Smooth muscle cell of the brain vasculature (primary cell): ENCODE results near the gene DOCK4.
"Not testable (repeated sequence)": the region's sequence is repeated elsewhere in the genome, so short reads cannot be mapped to it uniquely, and the experiment has no call there.

Experiments used
- DNase-seq: peaks from one replicate; pipeline ENCODE4 v3.0.0-alpha.2; 2012; ENCODE audit warnings: low read depth, low spot score

The DOCK4 gene

DNA sequence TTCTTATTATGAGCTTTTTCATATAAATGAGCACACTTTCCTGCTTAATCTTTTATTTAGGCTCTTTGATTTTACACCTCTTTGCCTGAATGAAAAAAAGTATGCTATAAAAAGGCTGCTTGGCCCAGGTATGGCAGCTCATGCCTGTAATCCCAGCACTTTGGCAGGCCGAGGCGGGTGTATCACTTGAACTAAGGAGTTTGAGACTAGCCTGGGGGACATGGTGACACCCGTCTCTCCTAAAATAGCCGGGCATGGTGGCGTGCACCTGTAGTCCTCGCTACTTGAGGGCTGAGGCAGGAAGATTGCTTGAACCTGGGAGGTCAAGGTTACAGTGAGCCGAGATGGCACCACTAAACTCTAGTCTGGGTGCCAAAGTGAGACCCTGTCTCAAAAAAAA lies 72.9 kb downstream of the DOCK4 start:
- DNase-seq, result no peak

GRCh38 chr7:112132051-112132694 lies 74.0 kb downstream of the DOCK4 start:
- DNase-seq, result no peak

DNA sequence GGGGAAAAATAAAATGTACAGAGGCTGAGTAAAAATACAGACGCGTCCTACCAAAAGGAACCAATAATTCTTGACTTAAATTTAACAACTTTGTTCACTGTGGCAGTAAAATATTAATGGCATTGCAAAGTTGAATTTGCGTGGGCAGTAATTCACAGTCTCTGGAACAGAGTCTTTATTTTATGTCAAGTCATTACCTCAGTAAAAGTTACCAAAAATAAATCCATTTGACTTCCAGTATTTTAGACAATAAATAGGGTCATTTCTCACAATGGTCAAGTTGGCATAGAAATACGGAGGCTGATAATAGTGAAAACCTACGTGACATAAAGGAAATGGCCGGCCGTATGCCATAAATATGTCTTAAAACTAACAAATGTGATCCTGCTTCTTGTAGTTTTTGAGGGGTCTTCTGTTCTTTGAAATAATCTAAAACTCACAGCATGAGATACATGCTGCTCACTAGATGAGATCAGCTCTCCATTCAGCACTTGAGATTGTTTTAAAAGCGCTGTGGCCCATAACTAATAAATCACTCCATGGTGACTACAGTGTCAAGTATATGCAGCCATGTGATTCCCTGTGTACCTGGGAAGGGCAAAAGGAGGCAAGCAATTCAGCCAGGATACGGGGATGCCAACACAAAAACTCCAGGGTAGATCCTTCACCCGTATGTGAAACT lies 75.3 kb downstream of the DOCK4 start:
- no peak for DNase-seq

DNA sequence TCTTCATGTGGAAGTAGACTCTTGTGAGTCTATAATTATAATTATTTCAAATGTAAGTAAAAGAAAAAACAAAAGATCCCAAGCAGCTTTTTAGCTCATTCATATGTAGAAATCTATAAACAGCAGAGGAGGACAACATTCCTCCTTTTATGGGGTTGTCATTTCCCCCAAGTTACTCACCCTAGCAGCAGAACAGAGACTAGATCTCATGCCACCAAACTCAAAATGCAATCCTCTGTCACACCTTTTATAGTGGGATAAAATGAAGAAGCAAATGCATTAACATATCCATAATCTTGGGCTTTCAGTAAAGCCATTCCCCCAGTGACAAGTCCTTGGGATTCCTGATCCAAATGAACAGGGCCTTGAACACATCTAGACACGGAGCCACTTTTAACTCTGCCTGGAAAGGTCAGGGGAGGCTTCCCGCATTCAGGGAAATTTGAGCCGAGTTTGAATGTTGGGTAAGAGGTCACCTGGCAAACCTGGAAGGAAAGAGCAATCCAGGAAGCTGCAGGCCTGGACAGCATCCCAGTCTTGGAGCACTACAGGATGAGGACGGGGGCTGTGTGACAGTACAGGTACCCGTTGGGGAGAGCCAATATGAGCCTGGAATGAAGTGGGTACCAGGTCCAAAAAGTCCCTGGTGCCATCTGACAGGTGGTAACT lies 76.4 kb downstream of the DOCK4 start:
- no peak for DNase-seq

GRCh38 chr7:112128461-112129425 lies 77.5 kb downstream of the DOCK4 start:
- not testable (repeated sequence) for DNase-seq

DNA sequence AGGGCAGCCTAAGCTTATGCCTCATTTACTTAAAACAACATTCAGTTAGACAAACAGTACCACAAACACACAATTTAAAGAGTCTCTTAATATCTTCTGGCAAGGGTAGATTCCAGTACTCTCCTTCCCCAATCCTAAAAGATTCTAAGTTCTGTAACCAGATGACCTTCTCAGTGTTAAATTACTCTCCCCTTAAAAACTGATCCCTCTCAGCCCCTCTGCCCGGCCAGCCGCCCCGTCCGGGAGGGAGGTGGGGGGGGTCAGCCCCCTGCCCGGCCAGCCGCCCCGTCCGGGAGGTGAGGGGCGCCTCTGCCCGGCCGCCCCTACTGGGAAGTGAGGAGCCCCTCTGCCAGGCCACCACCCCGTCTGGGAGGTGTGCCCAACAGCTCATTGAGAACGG lies 78.2 kb downstream of the DOCK4 start:
- DNase-seq, result not testable (repeated sequence)

GRCh38 chr7:112125250-112125649 lies 80.9 kb downstream of the DOCK4 start:
- DNase-seq, result no peak

DNA sequence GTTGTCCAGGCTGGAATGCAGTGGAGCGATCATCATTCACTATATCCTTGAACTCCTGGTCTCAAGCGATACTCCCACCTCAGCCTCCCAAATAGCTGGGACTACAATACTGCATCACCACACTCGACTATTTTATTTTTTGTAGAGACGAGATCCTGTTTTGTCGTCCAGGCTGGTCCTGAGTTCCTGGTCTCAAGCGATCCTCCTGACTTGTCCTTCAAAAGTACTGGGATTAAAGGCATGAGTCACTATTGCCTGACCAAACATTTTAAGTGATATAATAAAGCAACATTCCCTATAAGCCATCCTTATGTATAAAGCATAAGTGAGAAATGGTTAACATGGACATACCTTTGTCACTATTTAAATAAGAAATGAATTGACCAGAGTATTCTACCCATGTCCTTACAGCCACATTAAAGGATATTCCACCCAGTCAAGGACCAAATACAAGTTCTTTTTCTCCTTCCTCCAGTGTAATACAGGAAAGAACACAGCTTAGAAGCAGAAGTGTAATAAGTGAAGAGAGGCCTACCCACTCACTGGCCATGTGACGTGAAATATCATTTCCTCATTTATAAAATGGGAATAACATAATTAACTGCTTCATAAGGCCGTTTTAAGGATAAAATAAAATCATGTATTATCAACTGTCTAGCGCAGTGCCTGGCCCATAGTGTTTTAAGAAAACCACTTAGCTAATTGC lies 82.0 kb downstream of the DOCK4 start:
- DNase-seq, result no peak

DNA sequence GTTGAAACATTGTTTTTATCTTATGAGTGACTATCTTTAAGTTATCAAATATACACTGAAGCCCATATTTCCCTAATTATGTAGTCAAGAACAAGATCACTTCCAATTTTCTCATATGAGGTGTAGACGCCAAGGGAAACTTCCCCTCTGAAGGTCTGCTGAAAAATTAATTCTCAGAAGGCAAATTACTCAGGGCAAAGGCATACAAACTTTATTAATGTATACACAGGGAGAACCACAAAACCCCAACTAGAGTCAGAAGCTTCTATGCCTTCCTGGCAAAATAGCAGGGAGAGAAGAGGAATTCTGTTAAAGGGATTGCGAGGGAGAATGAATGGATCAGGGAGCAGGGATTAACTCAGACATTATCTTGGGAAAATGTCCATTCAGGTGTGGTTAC lies 83.4 kb downstream of the DOCK4 start:
- DNase-seq, result no peak

DNA sequence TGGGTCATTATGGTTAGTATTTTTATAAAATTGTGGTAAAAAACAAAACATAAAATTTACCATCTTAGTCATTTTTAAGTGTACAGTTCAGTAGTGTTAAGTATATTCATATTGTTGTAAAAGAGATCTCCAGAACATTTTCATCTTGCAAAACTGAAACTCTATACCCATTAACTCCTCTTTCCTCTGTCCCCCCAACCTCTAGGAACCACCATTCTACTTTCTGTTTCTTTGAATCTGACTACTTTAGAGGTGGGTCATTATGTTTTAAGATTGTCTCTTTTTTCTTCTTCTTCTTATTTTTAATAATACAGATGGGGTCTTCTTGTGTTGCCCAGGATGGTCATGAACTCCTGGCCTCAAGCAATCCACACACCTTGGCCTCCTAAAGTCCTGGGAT lies 84.1 kb downstream of the DOCK4 start:
- DNase-seq, result no peak

- no peak for DNase-seq
These were observed 84.9 kb downstream of the DOCK4 start for GRCh38 chr7:112121318-112121717.

DNA sequence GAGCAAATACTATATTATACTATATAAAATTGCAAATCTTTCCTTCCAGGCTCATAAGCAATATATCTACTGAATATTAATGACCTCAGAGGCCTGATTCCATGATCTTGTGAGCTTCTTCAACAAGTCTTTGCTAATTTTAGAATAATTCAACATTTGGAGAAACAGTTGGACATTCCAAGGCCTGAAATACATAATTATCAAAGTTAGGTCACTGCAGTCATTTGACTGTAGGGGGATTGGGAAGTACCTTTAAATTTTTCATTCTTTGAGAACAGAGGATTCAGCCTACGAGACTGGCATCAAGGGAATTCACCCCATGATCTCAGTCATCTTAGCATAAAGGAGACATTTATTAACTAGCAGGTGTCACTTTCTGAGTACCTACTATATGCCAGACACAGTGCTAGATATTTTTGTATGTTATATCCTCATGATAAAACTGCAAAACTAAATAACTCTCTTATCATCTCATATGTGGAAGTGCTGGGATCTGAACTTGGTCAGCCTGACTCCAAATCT lies 85.4 kb downstream of the DOCK4 start:
- no peak for DNase-seq

- DNase-seq, result no peak
These were observed 87.3 kb downstream of the DOCK4 start for GRCh38 chr7:112118581-112119566.

GRCh38 chr7:112116894-112117293 lies 89.3 kb downstream of the DOCK4 start:
- DNase-seq, result no peak

DNA sequence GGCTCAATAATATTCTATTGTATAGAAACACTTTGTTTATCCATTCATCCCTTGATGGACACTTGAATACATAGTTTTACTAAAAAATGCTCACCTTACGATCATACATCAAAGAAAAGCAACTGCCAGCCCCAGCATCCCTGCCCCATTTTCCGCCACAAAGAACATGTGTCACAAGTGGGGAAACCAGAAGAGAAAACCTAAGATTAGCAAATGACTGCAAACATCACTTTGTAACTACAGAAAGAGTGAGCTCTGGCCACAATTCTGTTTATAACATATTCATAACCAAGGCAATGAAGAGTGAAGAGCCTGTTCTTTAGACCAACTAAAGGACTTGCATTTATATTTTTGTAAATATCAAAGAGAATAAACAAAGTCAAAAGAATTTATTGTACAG lies 89.8 kb downstream of the DOCK4 start:
- no peak for DNase-seq

GRCh38 chr7:112115880-112116279 lies 90.3 kb downstream of the DOCK4 start:
- no peak for DNase-seq

- DNase-seq, result no peak
These were observed 92.2 kb downstream of the DOCK4 start for GRCh38 chr7:112113913-112114575.

DNA sequence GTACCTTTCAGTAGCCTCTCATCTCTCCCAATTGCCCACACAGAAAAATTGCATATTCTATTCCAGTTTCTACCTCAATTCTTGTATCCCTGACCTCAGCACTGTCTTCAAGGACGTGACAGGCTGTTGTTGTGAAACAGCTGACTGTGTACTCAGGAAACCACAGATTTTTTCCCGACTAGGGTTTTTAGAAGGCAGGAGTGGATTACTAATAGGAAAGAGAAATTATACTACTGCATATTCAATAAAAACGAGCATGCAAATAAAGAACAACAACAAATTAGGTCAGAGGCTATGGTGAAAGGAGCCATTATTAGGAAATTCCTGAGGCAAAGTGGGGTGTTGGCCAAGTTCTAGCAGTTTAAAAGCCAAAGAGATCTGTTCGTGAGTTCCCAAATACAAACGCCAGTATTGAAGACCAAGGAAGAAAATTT lies 93.4 kb downstream of the DOCK4 start:
- DNase-seq, result no peak

DNA sequence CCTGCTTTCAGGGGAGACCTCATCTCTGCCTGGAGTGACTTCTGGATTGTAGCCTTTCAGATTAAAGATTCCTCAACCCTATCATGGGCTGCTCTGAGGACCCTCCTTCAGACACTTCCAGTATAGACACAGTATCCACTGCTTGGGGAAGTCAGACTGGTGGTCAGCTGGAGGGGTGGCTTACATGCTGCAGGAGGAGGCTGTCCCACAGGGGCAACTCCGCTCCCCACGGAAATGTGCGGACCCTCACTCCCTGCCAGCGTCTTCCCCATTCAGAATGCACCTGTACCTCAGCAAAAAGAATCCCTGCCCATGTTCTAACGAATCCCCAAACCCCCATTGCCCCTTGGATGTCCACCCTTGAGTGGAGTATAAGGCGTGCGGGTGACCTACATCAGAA lies 95.5 kb downstream of the DOCK4 start:
- no peak for DNase-seq
